LNCAP (cell line): Measurements from ENCODE around the gene ADM2.

Experiments
- CTCF ChIP-seq: fragments of 450-650 bp; IDR thresholded peaks from 2 replicates; pipeline ENCODE4 v1.5.1; 2017; ENCODE audit warnings: mild to moderate bottlenecking

ADM2 gene

GRCh38 chr22:50497093-50497492 lies 15.8 kb downstream of the ADM2 start:
- no peak for TF ChIP-seq CTCF

DNA sequence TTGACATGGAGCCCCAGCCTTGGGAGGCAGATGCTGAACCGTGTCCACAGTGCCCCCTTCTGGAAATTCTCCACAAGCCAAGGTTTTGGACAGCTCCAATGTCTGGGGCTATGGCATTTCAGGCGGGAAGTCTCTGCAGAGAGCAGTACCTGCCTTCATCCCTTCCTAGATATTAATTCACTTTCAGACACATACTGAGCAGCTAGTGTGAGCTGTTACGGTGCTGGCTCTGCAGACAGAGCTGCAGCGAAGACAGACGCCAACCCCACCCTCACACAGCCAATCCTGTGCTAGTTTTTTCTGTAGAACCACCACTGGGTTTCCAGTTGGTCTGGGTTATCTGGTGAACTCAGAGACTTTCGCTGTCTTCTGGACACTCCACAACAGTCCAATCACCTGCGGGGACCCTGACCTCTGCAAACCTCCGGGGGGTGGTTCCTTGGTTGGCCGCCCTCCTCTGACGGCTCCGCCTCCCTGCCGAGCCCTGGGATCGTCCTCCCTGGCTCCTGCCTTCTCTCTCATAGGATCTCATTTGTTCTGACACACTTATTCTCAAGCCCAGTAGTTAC lies 17.1 kb downstream of the ADM2 start:
- TF ChIP-seq CTCF: peak; percentile 76

- no peak for TF ChIP-seq CTCF
Observed at GRCh38 chr22:50500452-50500851, 19.1 kb downstream of the ADM2 start.

- TF ChIP-seq CTCF: no peak
Observed at GRCh38 chr22:50502096-50502495, 20.8 kb downstream of the ADM2 start.

DNA sequence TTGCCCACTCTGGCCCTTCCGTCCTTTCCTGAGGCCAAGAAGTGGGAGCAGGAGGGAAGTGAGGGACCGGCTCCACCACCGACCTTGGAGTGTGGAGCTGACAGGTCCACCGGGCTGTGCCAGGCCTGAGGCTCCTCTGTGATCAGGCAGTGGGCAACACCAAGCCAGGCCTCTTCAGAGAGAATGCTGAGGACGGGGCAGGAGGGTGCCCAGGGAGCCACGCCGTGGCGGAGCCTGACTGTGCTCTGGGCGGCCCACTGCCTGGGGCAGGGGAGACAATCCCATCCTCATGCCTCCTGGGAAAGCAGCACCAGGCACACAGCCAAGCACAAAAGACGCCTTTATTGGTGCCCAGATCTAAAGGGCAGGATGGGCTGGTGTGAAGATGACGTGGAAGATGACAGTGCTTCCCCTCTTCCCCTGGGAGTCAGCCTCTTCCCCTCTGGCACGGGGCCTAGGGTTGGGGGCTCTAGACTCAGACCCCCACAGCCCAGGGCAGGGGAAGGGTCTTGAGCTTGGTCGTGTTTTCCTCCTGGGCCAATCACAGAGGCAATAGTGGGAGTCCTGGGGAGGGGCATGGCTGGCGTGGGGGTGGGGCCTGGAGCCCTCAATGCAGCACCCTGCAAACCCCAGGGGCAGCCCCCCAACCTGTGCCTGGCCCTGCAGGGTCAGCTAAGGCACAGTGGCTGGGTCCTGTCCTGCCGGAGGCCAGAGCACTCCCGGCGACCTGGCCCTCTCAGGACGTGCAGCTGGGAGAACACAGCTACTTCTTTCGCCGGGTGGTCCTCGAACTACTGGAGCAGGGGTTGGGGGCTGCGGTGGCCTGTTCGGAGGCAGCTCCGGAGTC lies 21.5 kb downstream of the ADM2 start:
- TF ChIP-seq CTCF: no peak

GRCh38 chr22:50503475-50504145 lies 22.3 kb downstream of the ADM2 start:
- TF ChIP-seq CTCF: no peak

DNA sequence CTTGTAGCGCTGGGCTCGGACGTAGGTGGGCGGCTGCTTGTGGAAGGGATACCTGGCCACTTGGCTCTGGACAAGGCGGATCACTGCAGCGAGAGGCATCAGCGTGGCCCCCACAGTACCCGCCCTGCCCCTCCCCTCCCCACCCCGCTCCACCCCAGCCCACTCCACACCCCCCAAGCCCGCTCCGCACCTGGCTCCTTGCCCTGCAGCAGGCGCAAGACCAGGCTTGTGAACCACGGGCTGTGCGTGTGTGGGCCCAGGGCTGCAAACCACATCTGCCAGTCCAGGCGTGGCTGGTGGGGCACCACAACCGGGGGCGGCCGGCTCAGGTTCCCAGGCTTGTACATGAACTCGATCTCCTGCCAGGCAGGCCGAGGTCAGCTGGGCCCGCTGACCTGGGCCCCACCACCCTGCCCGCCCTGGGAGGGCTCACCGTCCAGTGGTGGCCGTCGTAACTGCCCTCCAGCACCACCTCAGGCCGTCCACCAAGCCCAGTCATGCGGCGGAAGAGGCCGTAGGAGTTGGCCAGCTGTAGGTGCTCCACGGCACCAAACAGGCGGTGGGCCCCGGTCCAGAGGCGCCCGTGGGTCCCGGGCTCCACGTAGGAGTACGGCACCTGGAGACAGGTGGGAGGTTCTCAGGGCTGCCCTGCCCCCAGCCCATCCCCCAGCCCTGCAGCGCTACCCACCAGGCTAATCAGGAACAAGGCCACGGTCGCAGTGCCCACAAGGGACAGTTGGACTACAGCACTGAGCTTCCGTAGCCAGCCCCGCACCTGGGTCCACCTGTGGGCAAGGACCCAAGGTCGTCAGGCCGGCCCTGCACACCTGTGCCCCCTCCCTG lies 23.2 kb downstream of the ADM2 start:
- TF ChIP-seq CTCF: no peak
